ENCODE data around the gene AP1B1.

Gene AP1B1

DNA sequence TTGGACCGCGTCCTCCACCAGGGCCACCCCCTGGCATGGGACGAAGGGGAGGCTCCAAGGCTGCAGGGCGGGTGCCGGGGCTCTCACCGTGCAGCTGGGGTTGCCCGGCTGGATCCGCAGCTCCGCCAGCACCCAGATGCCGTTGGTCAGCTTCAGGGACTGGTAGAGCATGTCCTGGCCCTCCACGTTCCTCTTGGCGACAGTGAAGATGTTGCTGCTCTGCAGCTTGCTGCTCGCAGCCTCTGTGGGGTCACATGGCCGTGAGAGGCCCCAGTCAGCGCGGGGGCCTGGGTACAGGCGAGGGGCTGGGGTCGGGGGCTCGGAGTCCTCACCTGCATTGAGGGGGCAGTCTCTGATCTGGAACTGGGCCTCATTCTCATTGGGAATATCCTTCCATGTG lies 58.1 kb downstream of the AP1B1 start:
- no peak for DNase-seq

DNA sequence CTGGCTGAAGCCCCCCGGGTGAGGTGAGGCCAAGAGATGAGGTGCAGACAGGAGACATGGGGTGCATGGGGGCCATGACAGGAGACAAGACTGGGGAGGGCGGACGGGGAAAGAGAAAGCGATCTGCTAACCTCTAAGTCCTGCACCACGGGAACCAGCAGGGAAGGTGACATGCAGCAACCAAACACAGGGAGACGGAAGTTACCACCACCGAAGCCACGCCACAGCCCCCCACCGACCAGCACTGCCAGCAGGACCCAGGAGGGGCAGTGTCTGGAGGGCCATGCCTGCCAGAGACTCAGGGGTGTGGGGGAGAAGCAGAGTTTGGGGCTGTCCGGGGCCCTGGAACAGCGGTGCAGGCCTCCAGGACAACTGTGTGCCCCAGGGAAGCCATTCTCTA lies 58.8 kb downstream of the AP1B1 start:
- DNase-seq = no peak

DNA sequence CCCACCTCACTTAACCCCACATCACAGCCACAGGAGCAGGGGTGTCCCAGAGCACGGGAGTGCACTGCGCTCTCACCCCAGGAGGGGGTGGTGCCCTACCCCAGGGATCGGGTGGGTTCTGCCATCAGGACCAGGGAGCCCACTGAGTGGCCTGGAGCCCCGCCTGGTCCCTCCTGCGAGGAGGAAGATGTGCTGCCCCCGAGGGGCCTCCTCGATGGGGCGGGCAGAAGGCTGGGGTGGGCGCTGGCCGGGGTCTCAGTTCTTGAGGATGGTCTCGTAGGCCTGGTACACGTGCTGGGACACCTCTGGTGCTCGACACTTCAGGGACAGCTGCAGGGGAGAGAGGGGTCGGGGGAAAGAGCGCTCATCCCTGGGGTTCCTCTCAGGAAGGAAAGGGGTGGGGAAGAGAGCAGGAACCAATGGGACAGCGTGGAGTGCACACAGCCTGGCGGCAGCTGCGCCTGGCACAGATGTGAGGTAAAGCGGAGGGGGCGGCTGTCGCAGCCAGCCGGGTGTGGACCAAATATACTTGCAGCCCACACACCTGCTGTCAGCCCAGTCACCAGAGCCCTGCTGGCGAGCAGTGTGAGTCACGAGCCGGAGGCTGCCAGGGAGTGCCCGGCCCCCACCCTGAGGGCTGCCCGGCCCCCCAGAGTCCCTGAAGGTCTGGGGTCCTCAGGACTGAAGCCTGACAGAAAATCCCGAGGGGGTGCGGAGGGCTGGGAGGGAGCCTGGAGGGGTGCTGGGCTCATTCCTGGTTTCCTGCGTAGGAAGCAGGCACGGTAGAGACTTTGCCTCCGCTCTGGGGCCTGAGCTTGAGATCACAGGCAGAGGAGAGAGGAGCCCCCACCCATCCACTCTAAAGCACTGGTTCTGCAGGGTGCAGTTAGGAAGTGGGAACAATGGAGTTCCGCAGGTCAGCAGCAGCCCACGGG lies 59.5 kb downstream of the AP1B1 start:
- no peak for DNase-seq

DNA sequence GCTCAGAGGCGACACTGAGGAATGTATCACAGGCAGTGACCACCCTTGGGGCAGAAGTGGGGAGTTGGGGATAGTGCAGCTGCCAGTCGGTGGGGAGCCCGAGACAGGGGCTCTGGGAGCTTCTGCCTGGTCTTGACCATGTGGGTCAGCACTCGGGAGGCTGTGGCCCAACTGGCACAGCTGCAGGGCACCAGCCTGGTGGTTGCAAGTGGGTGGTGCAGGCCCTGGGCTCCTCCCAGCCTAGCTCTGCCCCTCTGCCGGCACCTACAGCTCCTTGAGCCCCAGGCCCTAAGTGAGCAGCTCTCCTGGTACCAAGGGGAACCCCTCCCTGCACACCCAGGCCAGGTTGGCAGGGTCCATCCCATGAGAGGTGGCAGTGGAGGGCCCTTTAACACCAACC lies 60.3 kb downstream of the AP1B1 start:
- DNase-seq = no peak

DNA sequence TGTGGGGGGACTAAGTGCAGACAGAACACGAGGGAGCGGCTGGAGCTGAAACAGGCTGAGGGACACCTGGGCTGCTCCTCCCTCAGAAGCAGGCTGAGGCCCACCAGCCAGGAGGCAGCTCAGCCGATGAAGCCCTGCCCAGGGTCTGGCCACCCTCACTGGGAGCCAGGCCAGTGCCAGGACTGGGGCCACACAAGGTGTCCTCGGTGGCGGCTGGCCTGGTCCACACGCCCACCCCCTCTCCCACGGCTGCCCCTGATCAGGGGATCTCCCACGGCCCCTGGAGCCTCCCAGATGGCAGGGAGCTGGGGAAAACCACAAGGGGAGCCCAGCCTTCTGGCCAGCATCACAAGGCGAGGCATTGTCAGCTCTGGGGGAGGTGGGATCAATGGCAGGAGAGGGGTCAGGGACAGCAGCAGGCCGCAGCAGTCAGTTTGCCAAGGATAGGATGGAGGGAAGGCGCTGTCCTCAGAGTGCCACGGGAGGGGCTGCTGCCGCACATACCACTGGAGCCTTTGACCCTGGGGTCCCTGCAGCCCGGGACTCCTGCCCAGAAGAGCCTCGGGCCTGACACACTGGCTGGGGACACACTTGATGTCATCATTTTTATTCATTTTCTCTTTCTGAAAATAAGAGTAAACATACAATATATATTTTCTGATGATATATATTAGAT lies 61.1 kb downstream of the AP1B1 start:
- no peak for DNase-seq

DNA sequence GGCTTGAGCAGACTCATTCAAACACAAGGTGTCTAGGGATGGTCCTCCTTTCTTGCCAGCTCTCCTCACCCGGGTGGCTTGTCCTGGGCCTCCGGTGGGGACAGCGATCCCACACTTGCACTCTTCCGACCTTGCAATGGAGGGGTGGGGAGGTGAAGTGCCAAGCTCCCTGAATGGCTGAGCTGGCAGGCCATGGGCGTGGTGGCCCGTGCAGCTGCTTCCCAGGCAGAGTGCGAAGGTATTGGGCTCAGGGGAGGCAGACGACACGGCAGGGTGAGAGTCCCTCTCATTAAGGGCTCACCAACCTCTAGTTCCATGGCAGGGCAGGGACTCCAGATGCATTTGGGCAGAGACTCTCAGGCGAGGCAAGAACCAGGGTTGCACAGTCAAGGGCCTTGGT lies 61.9 kb downstream of the AP1B1 start:
- DNase-seq = no peak

DNA sequence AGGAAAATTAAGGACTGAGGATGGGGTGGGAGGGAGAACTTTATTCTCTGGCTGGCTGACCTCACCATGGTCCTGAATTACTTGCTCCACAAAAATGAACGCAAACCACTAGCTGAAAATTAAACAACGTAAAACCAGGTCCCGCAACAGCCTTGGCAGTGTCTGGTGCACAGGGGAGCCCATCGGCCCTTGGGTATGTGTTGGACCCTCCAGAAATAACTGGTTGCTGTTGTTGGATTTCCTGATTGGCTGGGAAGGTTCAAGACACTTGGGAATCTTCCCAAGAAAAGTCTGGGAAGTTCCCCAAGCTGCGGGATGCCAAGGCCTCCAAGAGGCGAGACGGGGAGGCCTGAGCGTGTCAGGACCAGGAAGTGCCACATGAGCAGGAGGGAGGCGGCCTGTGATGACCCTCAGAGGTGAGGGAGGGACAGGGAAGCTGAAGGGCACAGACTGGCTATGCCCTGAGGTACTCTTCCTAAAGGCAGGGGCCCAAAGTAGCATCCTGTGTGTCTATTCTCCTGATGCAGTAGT lies 62.5 kb downstream of the AP1B1 start:
- no peak for DNase-seq

DNA sequence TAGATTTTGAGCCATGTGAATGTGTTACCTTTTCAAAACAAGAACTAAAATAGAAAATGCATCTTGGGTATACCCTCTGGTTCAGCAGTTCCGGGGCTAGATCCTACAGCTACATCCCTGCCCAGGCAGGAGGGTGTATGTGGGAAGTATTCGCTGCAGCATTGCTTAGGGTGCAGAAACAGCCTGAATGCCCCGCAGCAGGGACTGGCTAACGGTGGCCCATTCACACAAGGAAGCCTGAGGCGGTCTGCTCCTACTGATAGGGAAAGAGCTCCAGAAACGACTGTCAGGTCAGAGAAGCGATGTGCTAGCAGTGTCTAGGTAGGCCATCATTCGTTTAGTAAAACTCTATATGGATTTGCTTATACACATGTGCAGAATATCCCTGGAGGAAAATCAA lies 63.0 kb downstream of the AP1B1 start:
- DNase-seq = no peak

DNA sequence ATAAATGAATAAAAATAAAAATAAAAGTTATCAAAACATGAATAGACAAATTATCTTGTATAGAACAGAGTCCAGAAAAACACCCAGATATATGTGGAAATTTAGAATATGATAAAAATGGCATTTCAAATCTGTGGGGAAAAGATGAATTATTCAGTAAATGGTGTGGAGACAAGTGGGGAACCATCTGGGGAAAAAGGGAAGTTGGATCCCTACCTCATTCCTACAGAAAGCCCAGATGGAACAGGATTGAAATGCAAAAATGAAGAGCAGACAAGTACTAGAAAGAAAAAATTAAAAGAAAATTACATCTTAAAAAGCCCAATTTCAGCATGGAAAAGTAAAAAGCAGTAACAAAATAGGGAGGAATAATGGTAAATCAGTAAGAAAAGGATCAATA lies 64.7 kb downstream of the AP1B1 start:
- DNase-seq = no peak

DNA sequence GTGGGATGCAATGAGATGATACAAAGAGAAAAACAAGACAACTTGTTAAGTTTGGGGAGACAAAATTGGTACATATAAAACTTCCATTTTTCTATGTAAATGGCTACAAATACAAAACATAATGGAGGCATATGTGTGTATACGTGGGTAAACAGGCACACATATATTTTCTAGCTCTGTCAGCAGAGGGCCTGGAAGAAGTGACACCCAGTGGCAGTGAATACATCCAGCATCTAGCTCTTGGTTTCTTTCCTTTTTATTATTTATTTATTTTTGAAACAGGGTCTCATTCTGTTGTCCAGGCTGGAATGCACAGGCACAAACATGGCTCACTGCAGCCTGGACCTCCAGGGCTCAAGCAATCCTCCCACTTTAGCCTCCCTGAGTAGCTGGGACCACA lies 67.8 kb downstream of the AP1B1 start:
- no peak for DNase-seq

DNA sequence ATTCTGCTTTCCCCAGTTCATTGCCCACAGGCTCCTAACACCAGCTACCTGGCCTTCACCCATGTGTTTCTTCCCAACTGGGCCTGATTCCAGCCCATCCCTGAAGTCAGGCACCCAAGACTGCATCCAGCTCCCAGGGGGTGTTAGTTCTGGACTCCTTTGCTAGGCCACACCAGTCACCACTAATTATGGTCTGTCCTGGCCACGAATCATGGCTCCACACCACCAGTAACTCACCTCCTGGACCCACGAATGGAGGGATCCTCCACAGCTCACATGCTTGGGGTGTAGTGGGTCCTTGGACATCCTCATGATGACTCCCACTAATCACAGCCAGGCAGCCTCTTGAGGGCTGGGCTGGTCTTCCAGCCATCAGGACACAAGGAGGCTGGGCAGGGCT lies 69.3 kb downstream of the AP1B1 start:
- DNase-seq = no peak

DNA sequence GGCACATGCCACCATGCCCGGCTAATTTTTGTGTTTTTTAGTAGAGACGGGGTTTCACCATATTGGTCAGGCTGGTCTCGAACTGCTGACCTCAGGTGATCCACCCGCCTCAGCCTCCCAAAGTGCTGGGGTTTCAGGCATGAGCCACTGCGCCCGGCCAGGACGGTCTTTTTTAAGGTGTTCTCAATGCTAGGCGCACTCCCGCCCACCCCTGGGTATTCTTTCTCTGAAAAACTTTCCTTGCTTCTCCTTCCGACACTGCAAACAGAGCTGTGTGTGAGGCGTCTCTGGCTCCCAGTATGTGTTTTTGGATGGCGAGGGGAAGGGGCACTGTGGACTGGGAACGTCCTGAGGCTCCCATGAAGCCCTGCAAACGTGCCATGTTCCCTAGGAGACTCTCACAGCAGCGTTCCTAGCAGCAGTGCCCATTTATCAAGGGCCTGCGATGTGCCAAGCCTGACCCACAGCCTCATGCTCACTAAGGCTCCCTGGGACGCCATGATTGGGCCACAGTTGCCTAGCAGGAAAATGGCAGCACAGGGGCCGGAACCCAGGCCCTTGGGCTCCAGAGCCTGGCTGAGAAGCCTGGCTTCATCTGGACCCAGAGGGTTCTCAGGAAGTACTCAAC lies 70.4 kb downstream of the AP1B1 start:
- DNase-seq = no peak

DNA sequence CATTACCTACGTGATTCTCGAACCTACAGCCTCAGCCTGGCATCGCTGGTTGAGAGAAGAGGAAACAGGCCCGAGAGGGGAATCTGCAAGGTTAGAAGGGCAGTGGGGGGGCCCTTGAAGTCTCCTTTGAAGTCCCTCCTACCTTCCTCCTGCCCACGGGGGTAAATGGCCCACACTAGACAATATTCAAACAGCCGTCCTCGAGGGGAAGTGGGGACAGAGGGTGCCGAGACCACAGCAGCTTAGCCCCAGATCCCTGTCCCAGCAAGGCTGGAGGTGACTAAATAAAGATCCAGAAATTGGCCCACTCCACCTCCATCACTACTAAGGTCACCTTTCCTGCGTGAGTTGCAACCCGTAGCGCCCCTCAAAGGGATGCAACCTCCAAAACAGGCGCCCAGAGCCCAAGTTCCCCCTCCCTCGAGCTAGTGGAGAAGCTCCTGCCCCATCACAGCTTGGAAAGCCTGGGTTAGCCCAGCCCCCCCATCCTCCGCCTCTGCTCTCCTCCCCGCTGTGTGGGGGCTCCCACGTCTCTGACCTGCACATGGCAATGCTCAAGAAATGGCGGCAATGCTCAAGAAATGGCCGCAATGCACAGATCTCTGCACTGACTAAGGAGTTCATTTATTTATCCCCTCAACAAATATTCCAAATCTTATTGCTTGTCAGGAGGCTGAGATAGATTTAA lies 72.1 kb downstream of the AP1B1 start:
- no peak for DNase-seq

DNA sequence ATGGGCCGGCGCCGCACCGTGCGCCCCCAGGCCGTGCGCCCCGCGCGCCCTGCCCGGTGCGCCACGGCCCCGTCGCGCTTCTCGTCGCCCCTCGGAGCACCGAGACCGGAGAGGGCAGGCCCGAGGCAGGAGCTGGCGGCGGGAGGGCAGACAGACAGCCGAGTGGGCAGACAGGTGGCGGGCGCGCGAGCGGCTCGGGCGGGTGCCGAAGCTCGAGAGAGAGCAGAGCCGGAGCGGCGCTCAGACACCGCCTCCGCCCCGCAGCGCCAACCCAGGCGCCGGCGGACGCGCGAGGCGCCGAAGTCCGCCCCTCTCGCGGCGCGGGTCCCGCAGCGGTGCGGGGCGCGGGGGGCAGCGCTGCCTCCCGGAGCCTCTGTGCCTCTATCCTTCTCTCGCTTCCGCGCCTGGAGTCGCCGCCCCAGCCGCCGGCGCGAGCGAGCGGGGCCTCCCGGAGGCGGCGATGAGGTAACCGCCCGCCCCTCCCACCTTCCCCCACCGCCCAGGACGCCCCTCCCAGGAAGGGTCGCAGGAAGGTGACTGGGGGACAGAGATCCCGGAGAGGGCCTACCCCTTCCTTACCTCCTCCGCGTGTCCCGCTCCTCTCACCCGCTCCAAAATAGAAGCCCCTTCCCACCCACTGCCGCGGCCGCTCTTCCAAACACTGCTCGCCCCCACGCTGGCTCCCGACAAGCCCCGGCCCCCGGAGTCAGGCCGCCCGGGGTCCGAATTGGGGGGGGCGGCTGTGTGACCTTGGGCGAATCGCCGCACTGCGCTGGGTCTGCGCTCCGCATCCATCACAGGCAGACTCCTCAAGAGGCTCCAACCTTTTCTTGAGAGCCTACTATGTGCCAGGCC lies 72.9 kb downstream of the AP1B1 start, which contains the start of gene RASL10A:
RASL10A (minus strand) TSS at position 412 of the 855 bp plus-strand sequence. CDS start 451 bp downstream, outside the sequence.
- DNase-seq = peak in 2 of 3 experiments; percentile 5 to 37

DNA sequence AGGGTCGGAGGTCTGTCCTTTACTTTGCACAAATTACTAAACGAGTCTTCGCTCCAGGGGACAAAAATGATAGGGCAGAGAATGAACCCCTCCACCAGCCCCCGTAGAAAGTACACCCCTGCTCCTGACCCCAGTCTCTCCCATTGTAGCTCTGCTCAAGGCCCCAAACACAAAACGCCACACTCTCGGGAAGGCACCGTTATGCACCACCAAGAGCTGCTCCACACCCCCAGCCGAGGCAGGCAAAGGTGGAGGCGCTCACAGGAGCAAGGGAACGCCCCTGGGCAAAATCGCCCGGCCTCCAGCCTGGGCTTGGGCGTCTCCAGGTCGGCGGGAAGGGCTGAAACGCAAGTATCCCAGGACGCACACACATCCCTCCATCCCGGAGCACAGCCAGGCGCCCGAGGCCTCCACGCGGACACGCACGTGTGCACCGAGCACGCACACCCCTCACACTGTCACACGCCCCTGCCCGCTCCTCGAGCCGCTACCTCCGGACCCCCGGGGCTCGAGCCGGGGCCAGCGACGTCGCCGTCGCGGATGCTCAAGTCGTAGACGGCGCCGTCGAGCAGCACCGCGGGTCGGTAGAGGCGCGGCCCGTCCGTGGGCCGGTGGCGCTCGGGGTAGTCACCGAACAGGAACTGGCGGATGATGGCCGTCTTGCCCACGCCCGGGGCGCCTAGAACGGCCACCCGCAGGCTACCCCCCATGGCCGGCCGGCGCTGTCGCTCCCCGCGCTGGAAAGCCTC lies 73.7 kb downstream of the AP1B1 start:
- peak in 1 of 3 experiments; percentile 6 for DNase-seq

DNA sequence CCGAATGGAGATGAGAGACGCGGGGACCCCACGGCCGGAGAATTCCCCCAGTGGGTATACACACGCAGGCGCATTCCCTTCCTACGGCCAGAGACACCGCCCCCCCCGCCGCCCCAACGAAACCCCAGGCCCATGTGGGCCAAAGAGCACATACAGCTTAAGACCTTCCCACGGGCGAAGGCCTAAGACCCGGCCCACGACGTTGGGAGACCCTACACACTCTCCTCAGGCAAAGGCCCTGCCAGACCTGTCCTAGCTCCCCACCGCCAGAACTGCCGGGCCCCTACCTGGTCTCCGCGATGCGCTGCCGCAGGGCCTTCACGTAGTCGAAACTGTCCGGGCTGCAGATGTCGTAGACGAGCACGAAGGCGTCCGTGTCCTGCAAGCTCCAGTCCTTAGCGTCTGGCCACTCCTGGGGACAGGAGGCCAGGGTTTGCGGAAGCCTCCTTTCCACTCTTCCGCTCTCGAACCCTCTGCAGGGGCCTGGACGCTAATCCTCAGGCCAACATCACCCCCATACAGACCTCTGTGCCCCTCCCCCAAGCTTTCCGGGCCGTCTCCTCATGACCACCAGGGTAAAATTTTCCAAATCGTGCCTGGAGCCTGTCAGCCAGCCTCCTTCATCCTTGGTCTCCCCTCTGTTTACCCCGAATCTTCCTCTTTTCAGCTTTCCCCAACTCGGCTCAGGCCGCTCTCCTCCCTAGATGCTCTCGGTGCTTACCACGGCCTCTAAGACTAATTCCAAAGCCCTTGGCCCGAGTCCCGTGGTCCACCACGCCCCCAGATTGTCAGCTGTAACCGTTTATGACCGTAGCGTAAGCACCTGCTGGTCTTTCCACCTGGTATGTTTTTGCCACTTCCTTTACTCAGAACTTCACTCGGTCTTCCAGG lies 74.5 kb downstream of the AP1B1 start:
- peak in 1 of 3 experiments; percentile 23 for DNase-seq

DNA sequence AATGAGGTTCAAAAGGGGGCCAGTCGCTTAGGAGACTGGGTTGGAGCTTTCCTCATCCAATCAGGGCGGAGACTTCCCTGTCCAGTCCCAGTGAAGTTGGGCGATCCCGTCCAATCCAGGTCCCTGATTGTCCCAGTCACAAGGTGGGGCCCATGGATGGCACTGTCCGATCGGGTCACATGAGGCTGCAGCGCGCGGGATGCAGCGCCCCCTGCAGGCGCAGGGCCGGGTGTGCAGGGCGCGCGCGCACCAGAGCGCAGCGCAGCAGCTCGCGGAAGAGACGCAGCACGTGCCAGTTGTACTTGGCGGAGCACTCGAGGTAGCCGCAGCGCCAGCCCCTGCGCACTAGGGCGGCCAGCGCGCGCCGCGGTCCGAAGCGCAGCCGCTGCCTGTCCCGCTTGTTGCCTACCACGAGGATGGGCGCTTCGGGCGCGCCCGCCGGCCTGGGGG lies 75.2 kb downstream of the AP1B1 start:
- no peak for DNase-seq

DNA sequence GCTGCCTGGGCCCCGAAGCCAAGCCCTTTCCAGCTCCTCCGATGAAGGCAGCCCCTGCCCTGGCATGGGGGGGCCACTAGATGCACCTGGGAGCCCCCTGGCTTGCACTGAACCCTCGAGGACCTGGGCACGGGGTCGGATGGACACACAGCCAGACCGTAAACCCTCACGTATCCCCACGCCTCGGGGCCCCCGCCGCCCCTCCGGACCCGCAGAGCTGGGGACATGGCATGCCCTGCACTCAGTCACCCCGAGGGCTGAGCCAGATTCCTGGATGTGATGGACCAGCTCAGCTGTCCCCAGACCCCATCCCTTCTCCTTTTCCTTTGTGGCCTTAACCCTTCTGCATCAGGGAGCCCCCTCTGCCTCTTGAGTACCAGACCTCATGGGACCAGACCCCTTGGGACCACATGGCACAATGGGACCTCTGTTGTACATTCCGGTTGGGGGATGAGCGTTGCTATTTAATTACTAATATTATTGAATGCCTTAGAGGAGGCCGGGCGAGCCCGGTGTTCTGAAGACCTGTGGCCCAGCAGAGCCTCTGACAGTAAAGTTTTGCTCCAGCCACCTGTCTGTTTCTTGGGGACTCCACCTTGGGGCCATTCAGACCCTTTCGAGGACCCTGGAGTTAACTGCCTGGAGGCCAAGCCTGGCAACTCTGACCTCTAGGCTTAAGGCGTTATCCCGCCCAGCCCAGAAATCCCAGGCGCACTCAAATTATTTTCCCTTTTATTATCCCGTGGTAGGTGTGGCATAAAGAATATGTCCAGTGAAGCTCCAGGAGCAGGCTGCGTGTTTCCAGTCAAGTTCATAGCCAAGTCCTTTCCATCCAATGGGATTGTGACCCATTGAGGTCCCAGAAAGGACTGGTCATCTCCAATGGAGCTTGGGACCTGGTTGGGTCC lies 75.9 kb downstream of the AP1B1 start:
- no peak for DNase-seq

Measured in NCI-H1417 (cell line).